CD4-positive, alpha-beta memory T cell (primary cell): ENCODE data around the gene ST8SIA5. TPM values are rescaled to one million over a fixed set of nuclear protein-coding genes. Genes with fewer than 3 reads are reported as not detected.

Source experiments
- CTCF ChIA-PET: fragments of 350-600 bp; sonication (Branson Sonifier 250); formaldehyde crosslinking; loops from one replicate; lab custom pipeline; 2021; ENCODE audit warnings: inconsistent platforms; ENCODE audit not compliant: partially characterized antibody; lab: Charles Lee
- POLR2A ChIA-PET: fragments of 350-600 bp; sonication (Branson Sonifier 250); formaldehyde crosslinking; loops from one replicate; lab custom pipeline; 2021; ENCODE audit not compliant: partially characterized antibody; lab: Charles Lee
- DNase-seq, 5 donors: peaks; one replicate each; pipeline versions ENCODE4 v3.0.0 to v3.0.0-alpha.2; 2020 to 2022; ENCODE audit warnings: mixed read lengths in 1 of 5
- H3K27ac ChIP-seq: one replicate; pipeline ENCODE4 v1.7.0; 2013; ENCODE audit warnings: low read depth, low read length
- H3K27me3 ChIP-seq: 2 replicates; pipeline ENCODE4 v1.7.0; 2013; ENCODE audit warnings: mild to moderate bottlenecking, low read length, moderate library complexity; ENCODE audit not compliant: insufficient read depth
- H3K36me3 ChIP-seq: 2 replicates; pipeline ENCODE4 v1.7.0; 2013; ENCODE audit warnings: mild to moderate bottlenecking, low read length, moderate library complexity; ENCODE audit not compliant: insufficient read depth
- H3K4me1 ChIP-seq: 2 replicates; pipeline ENCODE4 v1.7.0; 2013; ENCODE audit warnings: mild to moderate bottlenecking, low read length, moderate library complexity; ENCODE audit not compliant: insufficient read depth
- H3K4me3 ChIP-seq, 2 donors: one replicate each; pipeline ENCODE4 v1.7.0; 2013; ENCODE audit warnings: low read length in 2 of 2, mild to moderate bottlenecking in 1 of 2
- H3K9me3 ChIP-seq, 2 donors: one replicate each; pipeline ENCODE4 v1.7.0; 2013; ENCODE audit warnings: low read length in 2 of 2, control low read depth in 1 of 2; ENCODE audit not compliant: control insufficient read depth in 1 of 2
- H3K27ac Mint-ChIP-seq, 7 donors: one replicate each; pipeline ENCODE4 v1.8.0; 2020 to 2021; ENCODE audit warnings: mixed read lengths in 7 of 7, mild to moderate bottlenecking in 6 of 7, inconsistent platforms in 3 of 7, moderate library complexity in 3 of 7
- H3K27me3 Mint-ChIP-seq, 2 donors: one replicate each; pipeline ENCODE4 v1.8.0; 2020 to 2021; ENCODE audit warnings: mixed read lengths in 2 of 2
- H3K36me3 Mint-ChIP-seq, 2 donors: one replicate each; pipeline ENCODE4 v1.8.0; 2020 to 2021; ENCODE audit warnings: mixed read lengths in 2 of 2, inconsistent platforms in 1 of 2, mild to moderate bottlenecking in 1 of 2
- H3K4me1 Mint-ChIP-seq, 4 donors: one replicate each; pipeline ENCODE4 v1.8.0; 2020 to 2021; ENCODE audit warnings: mixed read lengths in 4 of 4, mild to moderate bottlenecking in 1 of 4
- H3K4me3 Mint-ChIP-seq, 8 donors: one replicate each; pipeline ENCODE4 v1.8.0; 2020 to 2021; ENCODE audit warnings: mixed read lengths in 8 of 8, mild to moderate bottlenecking in 7 of 8, moderate library complexity in 6 of 8, inconsistent platforms in 3 of 8
- H3K9me3 Mint-ChIP-seq, 8 donors: one replicate each; pipeline ENCODE4 v1.8.0; 2020 to 2021; ENCODE audit warnings: mixed read lengths in 8 of 8, mild to moderate bottlenecking in 5 of 8, inconsistent platforms in 3 of 8, moderate library complexity in 1 of 8
- intact Hi-C: fragments of 100-400 bp; cut with micrococcal nuclease; formaldehyde crosslinking; loops from one replicate; pipeline ENCODE4 v1.15.1; 2023
- polyA plus RNA-seq, 2 donors: library from polyadenylated mRNA; unstranded; fragments of 300-500 nt; fragmentation: Illumina TruSeq; gene quantifications; one replicate each; pipeline ENCODE4 v1.2.3, GENCODE V29; 2021
- total RNA-seq, 2 experiments: library from RNA; stranded (reverse); gene quantifications; one replicate each; pipeline ENCODE4 v1.2.3, GENCODE V29; 2021

ST8SIA5 gene
- total and polyA plus RNA-seq, 4 experiments from 2014 or later = not detected

- DNase-seq = no peak
Observed at GRCh38 chr18:46756025-46756558, 761 bp downstream of the ST8SIA5 start.

GRCh38 chr18:46755315-46756024 is 1.4 kb downstream of the ST8SIA5 start:
- Mint-ChIP-seq H3K27me3 (peaks cover 29 to 52% of the 10 kb centered on the region in 2 donors), H3K4me3 (peak overlapping the region in 4 of 8 donors; percentile 10 to 44 (median 41)), H3K4me1 (peaks cover 8 to 16% (median 9%) of the 10 kb centered on the region in 4 donors), H3K9me3 (no peaks in the 10 kb centered on the region), H3K27ac (no peak overlapping the region), H3K36me3 (no peaks in the 10 kb centered on the region)
- ChIA-PET POLR2A (no interaction called here), CTCF (no interaction called here)
- no peak for DNase-seq
- Histone ChIP-seq H3K27ac (no peak overlapping the region), H3K9me3 (no peaks in the 10 kb centered on the region), H3K27me3 (peaks cover 11% of the 10 kb centered on the region), H3K36me3 (no peaks in the 10 kb centered on the region), H3K4me3 (no peak overlapping the region), H3K4me1 (no peaks in the 10 kb centered on the region)
- intact Hi-C loops = no loop called here

More at GRCh38 chr18:46756025-46756558, 761 bp downstream of the ST8SIA5 start:
- Mint-ChIP-seq H3K27ac (no peak overlapping the region), H3K36me3 (no peaks in the 10 kb centered on the region), H3K4me1 (peaks cover 8 to 16% (median 9%) of the 10 kb centered on the region in 4 donors), H3K4me3 (peak overlapping the region in 2 of 8 donors; percentile 10 to 39), H3K27me3 (peaks cover 31 to 58% of the 10 kb centered on the region in 2 donors), H3K9me3 (no peaks in the 10 kb centered on the region)
- no peak overlapping the region for H3K4me3 ChIP-seq
- no peaks in the 10 kb centered on the region for H3K4me1 ChIP-seq
- no peak overlapping the region for H3K27ac ChIP-seq
- no peaks in the 10 kb centered on the region for H3K36me3 ChIP-seq
- H3K9me3 ChIP-seq = no peaks in the 10 kb centered on the region
- peaks cover 11% of the 10 kb centered on the region for H3K27me3 ChIP-seq
- CTCF ChIA-PET = no interaction called here
- intact Hi-C loops = no loop called here
- POLR2A ChIA-PET = no interaction called here

- no peak overlapping the region for H3K27ac ChIP-seq
- H3K36me3 ChIP-seq = no peaks in the 10 kb centered on the region
- H3K4me1 Mint-ChIP-seq = peaks cover 8 to 16% (median 9%) of the 10 kb centered on the region in 4 donors
- ChIA-PET CTCF (no interaction called here), POLR2A (no interaction called here)
- no peaks in the 10 kb centered on the region for H3K36me3 Mint-ChIP-seq
- no peaks in the 10 kb centered on the region for H3K4me1 ChIP-seq
- H3K9me3 Mint-ChIP-seq = no peaks in the 10 kb centered on the region
- H3K27me3 Mint-ChIP-seq = peaks cover 29 to 49% of the 10 kb centered on the region in 2 donors
- H3K27ac Mint-ChIP-seq = no peak overlapping the region
- H3K4me3 ChIP-seq = no peak overlapping the region
- DNase-seq = no peak
- peaks cover 9% of the 10 kb centered on the region for H3K27me3 ChIP-seq
- intact Hi-C loops = no loop called here
- peak overlapping the region in 2 of 8 donors; percentile 11 to 43 for H3K4me3 Mint-ChIP-seq
- no peaks in the 10 kb centered on the region for H3K9me3 ChIP-seq
Observed at GRCh38 chr18:46754661-46755292, 2.1 kb downstream of the ST8SIA5 start.

- no peaks in the 10 kb centered on the region for H3K4me1 ChIP-seq
- H3K27ac ChIP-seq = no peak overlapping the region
- intact Hi-C loops = no loop called here
- H3K9me3 ChIP-seq = no peaks in the 10 kb centered on the region
- DNase-seq = no peak
- Mint-ChIP-seq H3K9me3 (no peaks in the 10 kb centered on the region), H3K4me1 (peaks cover 8 to 16% (median 9%) of the 10 kb centered on the region in 4 donors), H3K4me3 (no peak overlapping the region), H3K27me3 (peaks cover 29 to 47% of the 10 kb centered on the region in 2 donors), H3K36me3 (no peaks in the 10 kb centered on the region), H3K27ac (peak overlapping the region in 1 of 7 donors; percentile 91)
- H3K4me3 ChIP-seq = no peak overlapping the region
- ChIA-PET CTCF (no interaction called here), POLR2A (no interaction called here)
- peaks cover 7% of the 10 kb centered on the region for H3K27me3 ChIP-seq
- no peaks in the 10 kb centered on the region for H3K36me3 ChIP-seq
Observed at GRCh38 chr18:46754188-46754587, 2.7 kb downstream of the ST8SIA5 start.

GRCh38 chr18:46751882-46752281 is 5.0 kb downstream of the ST8SIA5 start:
- no peak overlapping the region for H3K27ac ChIP-seq
- H3K4me1 Mint-ChIP-seq = peaks cover 0 to 10% (median 4%) of the 10 kb centered on the region in 4 donors
- no peaks in the 10 kb centered on the region for H3K36me3 Mint-ChIP-seq
- H3K36me3 ChIP-seq = no peaks in the 10 kb centered on the region
- ChIA-PET POLR2A (no interaction called here), CTCF (no interaction called here)
- no peak overlapping the region for H3K27ac Mint-ChIP-seq
- intact Hi-C loops = no loop called here
- H3K4me1 ChIP-seq = no peaks in the 10 kb centered on the region
- no peaks in the 10 kb centered on the region for H3K9me3 Mint-ChIP-seq
- H3K27me3 Mint-ChIP-seq = peaks cover 18 to 36% of the 10 kb centered on the region in 2 donors
- no peak for DNase-seq
- H3K9me3 ChIP-seq = no peaks in the 10 kb centered on the region
- no peak overlapping the region for H3K4me3 ChIP-seq
- peaks cover 7% of the 10 kb centered on the region for H3K27me3 ChIP-seq
- H3K4me3 Mint-ChIP-seq = no peak overlapping the region

- no peak overlapping the region for H3K27ac ChIP-seq
- no peak for DNase-seq
- H3K4me1 ChIP-seq = no peaks in the 10 kb centered on the region
- Mint-ChIP-seq H3K4me3 (no peak overlapping the region), H3K27me3 (peaks cover 14 to 36% of the 10 kb centered on the region in 2 donors), H3K27ac (peak overlapping the region in 1 of 7 donors; percentile 32), H3K4me1 (peaks cover 0 to 9% (median 3%) of the 10 kb centered on the region in 4 donors), H3K36me3 (no peaks in the 10 kb centered on the region), H3K9me3 (peaks cover 0 to 11% (median 0%) of the 10 kb centered on the region in 8 donors)
- CTCF ChIA-PET = no interaction called here
- H3K27me3 ChIP-seq = peaks cover 3% of the 10 kb centered on the region
- intact Hi-C loops = no loop called here
- H3K9me3 ChIP-seq = no peaks in the 10 kb centered on the region
- H3K4me3 ChIP-seq = no peak overlapping the region
- H3K36me3 ChIP-seq = no peaks in the 10 kb centered on the region
- POLR2A ChIA-PET = no interaction called here
Observed at GRCh38 chr18:46750626-46751025, 6.2 kb downstream of the ST8SIA5 start.

- Mint-ChIP-seq H3K27me3 (peaks cover 9 to 27% of the 10 kb centered on the region in 2 donors), H3K27ac (no peak overlapping the region), H3K36me3 (no peaks in the 10 kb centered on the region), H3K4me3 (no peak overlapping the region), H3K4me1 (no peaks in the 10 kb centered on the region), H3K9me3 (peaks cover 0 to 26% (median 3%) of the 10 kb centered on the region in 8 donors)
- no peaks in the 10 kb centered on the region for H3K36me3 ChIP-seq
- no peak overlapping the region for H3K27ac ChIP-seq
- no peaks in the 10 kb centered on the region for H3K9me3 ChIP-seq
- no peak overlapping the region for H3K4me3 ChIP-seq
- no peaks in the 10 kb centered on the region for H3K4me1 ChIP-seq
- CTCF ChIA-PET = no interaction called here
- no peak for DNase-seq
- POLR2A ChIA-PET = no interaction called here
- H3K27me3 ChIP-seq = no peaks in the 10 kb centered on the region
- intact Hi-C loops = no loop called here
Observed at GRCh38 chr18:46748466-46748865, 8.4 kb downstream of the ST8SIA5 start.
